ENCODE data around the gene KIAA1755.
A peak's percentile ranks its signal among the peaks of the same experiment; 100 is the strongest.
"Not testable (repeated sequence)": the region's sequence is repeated elsewhere in the genome, so short reads cannot be mapped to it uniquely, and the experiment has no call there.

KIAA1755 gene

GRCh38 chr20:38262931-38263330 lies 2.4 kb upstream of the KIAA1755 start:
- DNase-seq: no peak

- no peak for DNase-seq
These were observed 487 bp upstream of the KIAA1755 start for GRCh38 chr20:38261054-38261390.

GRCh38 chr20:38260025-38260377 lies 534 bp downstream of the KIAA1755 start:
- no peak for DNase-seq

GRCh38 chr20:38258545-38259215 lies 1.9 kb downstream of the KIAA1755 start:
- DNase-seq: no peak

- DNase-seq: no peak
These were observed 3.6 kb downstream of the KIAA1755 start for GRCh38 chr20:38256966-38257365.

- DNase-seq: no peak
These were observed 4.5 kb downstream of the KIAA1755 start for GRCh38 chr20:38256021-38256420.

- DNase-seq: no peak
These were observed 5.1 kb downstream of the KIAA1755 start for GRCh38 chr20:38255393-38255792.

GRCh38 chr20:38254621-38255020 lies 5.9 kb downstream of the KIAA1755 start:
- not testable (repeated sequence) for DNase-seq

GRCh38 chr20:38253571-38253970 lies 7.0 kb downstream of the KIAA1755 start:
- no peak for DNase-seq

- DNase-seq: no peak
These were observed 7.9 kb downstream of the KIAA1755 start for GRCh38 chr20:38252292-38253288.

- DNase-seq: not testable (repeated sequence)
These were observed 9.1 kb downstream of the KIAA1755 start for GRCh38 chr20:38251441-38251840.

GRCh38 chr20:38250609-38251008 lies 9.9 kb downstream of the KIAA1755 start:
- no peak for DNase-seq

- no peak for DNase-seq
These were observed 10.8 kb downstream of the KIAA1755 start for GRCh38 chr20:38249536-38250310.

- DNase-seq: no peak
These were observed 12.4 kb downstream of the KIAA1755 start for GRCh38 chr20:38248133-38248532.

GRCh38 chr20:38247725-38248124 lies 12.8 kb downstream of the KIAA1755 start:
- DNase-seq: not testable (repeated sequence)

GRCh38 chr20:38247166-38247509 lies 13.4 kb downstream of the KIAA1755 start:
- no peak for DNase-seq

GRCh38 chr20:38246357-38247165 lies 14.0 kb downstream of the KIAA1755 start:
- DNase-seq: no peak

GRCh38 chr20:38245753-38246152 lies 14.8 kb downstream of the KIAA1755 start:
- no peak for DNase-seq

- no peak for DNase-seq
These were observed 16.9 kb downstream of the KIAA1755 start for GRCh38 chr20:38243709-38244020.

- DNase-seq: peak; percentile 37
These were observed 17.5 kb downstream of the KIAA1755 start for GRCh38 chr20:38242848-38243708.

GRCh38 chr20:38241201-38241600 lies 19.3 kb downstream of the KIAA1755 start:
- no peak for DNase-seq

GRCh38 chr20:38239441-38239840 lies 21.1 kb downstream of the KIAA1755 start:
- DNase-seq: no peak

All from stimulated activated CD4-positive, alpha-beta T cell treated with anti-CD3 and anti-CD28 coated beads, Interleukin-1b, Interleukin-23, amount 100 ng/mL, for 48 hours (primary cell).